HepG2 (cell line): ENCODE results near the gene FRMD4A. TPM values are rescaled to one million over a fixed set of nuclear protein-coding genes. Genes with fewer than 3 reads are reported as not detected.

Experiments used
- ATAC-seq: fragments of 200-7000 bp; cut with Tn5 transposase; 3 replicates; pipeline ENCODE4 v1.9.1; 2020; ENCODE audit warnings: mild to moderate bottlenecking, moderate library complexity
- BruUV-seq: library from RNA; stranded (reverse); fragments of 400-500 nt; replicated peaks from 2 replicates; lab custom pipeline; 2021; lab: Mats Ljungman, UMichigan
- CTCF ChIA-PET: fragments of 300-600 bp; formaldehyde crosslinking; extraction: SDS; loops from one replicate; lab custom pipeline; 2021; ENCODE audit warnings: low total read pairs, inconsistent platforms, low intra/inter-chr PET ratio; lab: Yijun Ruan, JAX
- POLR2A ChIA-PET: fragments of 350-600 bp; sonication (Branson Sonifier 250); formaldehyde crosslinking; loops from one replicate; lab custom pipeline; 2020; ENCODE audit warnings: antibody characterized with exemption, inconsistent platforms; lab: Yijun Ruan, JAX
- DNase-seq: peaks from one replicate; pipeline ENCODE4 v3.0.0-alpha.2; 2015; ENCODE audit warnings: low spot score
- FAIRE-seq: peaks from 3 replicates; lab custom pipeline; 2011; peaks lifted over from hg19 to GRCh38; lab: Jason Lieb, UNC
- H2AFZ ChIP-seq: one replicate; pipeline ENCODE4 v1.6.1; 2011; ENCODE audit warnings: low read length, inconsistent platforms
- H3K27ac ChIP-seq: fragments of 300-600 bp; 3 replicates; pipeline ENCODE4 v1.8.0; 2011; ENCODE audit warnings: mixed run types, mild to moderate bottlenecking, mixed read lengths, low read length, inconsistent platforms; ENCODE audit not compliant: insufficient read depth; ENCODE audit errors: extremely low read length
- H3K27me3 ChIP-seq, 2 experiments: fragments of 200-600 bp in 1 of 2; 2 replicates in 1 of 2; 3 replicates in 1 of 2; pipeline versions ENCODE4 v1.6.0 to v1.8.0; 2011; ENCODE audit warnings: low read length in 2 of 2, mild to moderate bottlenecking in 2 of 2, moderate library complexity in 2 of 2, inconsistent platforms in 1 of 2; ENCODE audit not compliant: insufficient read depth in 2 of 2, control insufficient read depth in 1 of 2
- H3K36me3 ChIP-seq, 2 experiments: fragments of 200-600 bp in 1 of 2; replicated peaks in 1 of 2; 2 replicates in 1 of 2; 3 replicates in 1 of 2; pipeline versions ENCODE4 v1.5.1 to v1.8.0; 2011; ENCODE audit warnings: low read length in 2 of 2, inconsistent platforms in 1 of 2; ENCODE audit not compliant: insufficient read depth in 2 of 2, control insufficient read depth in 1 of 2
- H3K4me1 ChIP-seq: 2 replicates; pipeline ENCODE4 v1.5.1; 2012; ENCODE audit warnings: low read length, inconsistent platforms; ENCODE audit not compliant: insufficient read depth
- H3K4me2 ChIP-seq: 2 replicates; pipeline ENCODE4 v1.6.0; 2011; ENCODE audit warnings: low read depth, low read length, inconsistent platforms
- H3K4me3 ChIP-seq, 3 experiments: fragments of 200-600 bp in 1 of 3; sonication (generic), shearing (Covaris generic) in 1 of 3; replicated peaks in 1 of 3; 2 replicates each; pipeline ENCODE4 v1.5.1; 2011 to 2016; ENCODE audit warnings: low read length in 3 of 3, inconsistent platforms in 2 of 3, low read depth in 2 of 3, mild to moderate bottlenecking in 2 of 3, control low read depth in 1 of 3, mixed read lengths in 1 of 3; ENCODE audit not compliant: insufficient read depth in 1 of 3
- H3K79me2 ChIP-seq: one replicate; pipeline ENCODE4 v1.6.1; 2011; ENCODE audit warnings: low read length, inconsistent platforms; ENCODE audit not compliant: insufficient read depth
- H3K9ac ChIP-seq: 2 replicates; pipeline ENCODE4 v1.6.0; 2011; ENCODE audit warnings: mild to moderate bottlenecking, low read depth, low read length, inconsistent platforms; ENCODE audit not compliant: insufficient read depth
- H3K9me3 ChIP-seq: 2 replicates; pipeline ENCODE4 v1.5.1; 2012; ENCODE audit warnings: mild to moderate bottlenecking, low read length
- H4K20me1 ChIP-seq: 2 replicates; pipeline ENCODE4 v1.6.0; 2011; ENCODE audit warnings: inconsistent platforms, mild to moderate bottlenecking, low read length, moderate library complexity; ENCODE audit not compliant: insufficient read depth
- AGO2 ChIP-seq: fragments of 200-400 bp; formaldehyde crosslinking; optimal IDR thresholded peaks from 2 replicates; pipeline ENCODE3; 2017; ENCODE audit warnings: mild to moderate bottlenecking, low read depth, low read length, moderate library complexity
- ERF ChIP-seq: IDR thresholded peaks from 2 replicates; pipeline ENCODE4 v1.6.1; 2018; ENCODE audit warnings: missing biosample characterization, missing genetic modification reagents
- HNRNPH1 ChIP-seq: fragments of 200-400 bp; formaldehyde crosslinking; optimal IDR thresholded peaks from 2 replicates; pipeline ENCODE3; 2017; ENCODE audit warnings: mild to moderate bottlenecking, low read depth, low read length
- SMAD1 ChIP-seq: sonication (generic); formaldehyde crosslinking; IDR thresholded peaks from 2 replicates; pipeline ENCODE4 v1.4.0; 2020; ENCODE audit warnings: missing genetic modification reagents, low read depth, mild to moderate bottlenecking, borderline replicate concordance
- WGBS: methylation state at CpG from one replicate; pipeline ENCODE4 v1.1.6; 2017; ENCODE audit warnings: low lambda C conversion rate; 5-methylcytosine and 5-hydroxymethylcytosine counted together
- in situ Hi-C: cut with HindIII; loops from 2 replicates; pipeline ENCODE4 v1.10.0; 2017; ENCODE audit warnings: low pct_unique_long_range_greater_than_20kb; ENCODE audit not compliant: extremely low pct_ligation_motif_present
- intact Hi-C: fragments of 100-400 bp; cut with micrococcal nuclease; formaldehyde crosslinking; loops from one replicate; pipeline ENCODE4 v1.10.0; 2022; ENCODE audit not compliant: unreplicated experiment
- polyA plus RNA-seq, 8 experiments: library from polyadenylated mRNA; depleted of rRNA in 3 of 8; stranded (reverse) in 7 of 8; unstranded in 1 of 8; fragments of >200 nt; fragmentation: Illumina TruSeq in 4 of 8; extraction: Trizol in 4 of 8; gene quantifications; 2 replicates each; pipeline versions ENCODE4 v1.2.1 to v1.2.3, GENCODE V29; 2011 to 2016; ENCODE audit warnings: low read depth in 4 of 8, missing spikeins in 1 of 8, mixed read lengths in 1 of 8; ENCODE audit not compliant: insufficient read depth in 1 of 8
- total RNA-seq, 5 experiments: library from RNA; depleted of rRNA; stranded (reverse); fragments of >200 nt; fragmentation: Illumina TruSeq; extraction: Trizol; gene quantifications; 2 replicates each; pipeline ENCODE4 v1.2.3, GENCODE V29; 2016; ENCODE audit warnings: low read depth in 1 of 5
- TF ChIP-seq, protein P1 (sequence below): sonication (generic); formaldehyde crosslinking; IDR thresholded peaks from 2 replicates; pipeline ENCODE4 v1.4.0; 2020; ENCODE audit warnings: mild to moderate bottlenecking, low read depth, missing genetic modification reagents
- TF ChIP-seq, protein P2 (sequence below): sonication (generic); formaldehyde crosslinking; IDR thresholded peaks from 2 replicates; pipeline ENCODE4 v1.4.0; 2020; ENCODE audit warnings: missing genetic modification reagents
- TF ChIP-seq, protein P3 (sequence below): sonication (generic); formaldehyde crosslinking; IDR thresholded peaks from 2 replicates; pipeline ENCODE4 v1.5.1; 2020; ENCODE audit warnings: mild to moderate bottlenecking, missing genetic modification reagents, borderline replicate concordance

FRMD4A gene
- total and polyA plus RNA-seq, 2 of the 13 experiments (the other 11 are each of a cell fraction or from before 2014, with no cell fraction given), result 0.09 to 0.26 TPM

DNA sequence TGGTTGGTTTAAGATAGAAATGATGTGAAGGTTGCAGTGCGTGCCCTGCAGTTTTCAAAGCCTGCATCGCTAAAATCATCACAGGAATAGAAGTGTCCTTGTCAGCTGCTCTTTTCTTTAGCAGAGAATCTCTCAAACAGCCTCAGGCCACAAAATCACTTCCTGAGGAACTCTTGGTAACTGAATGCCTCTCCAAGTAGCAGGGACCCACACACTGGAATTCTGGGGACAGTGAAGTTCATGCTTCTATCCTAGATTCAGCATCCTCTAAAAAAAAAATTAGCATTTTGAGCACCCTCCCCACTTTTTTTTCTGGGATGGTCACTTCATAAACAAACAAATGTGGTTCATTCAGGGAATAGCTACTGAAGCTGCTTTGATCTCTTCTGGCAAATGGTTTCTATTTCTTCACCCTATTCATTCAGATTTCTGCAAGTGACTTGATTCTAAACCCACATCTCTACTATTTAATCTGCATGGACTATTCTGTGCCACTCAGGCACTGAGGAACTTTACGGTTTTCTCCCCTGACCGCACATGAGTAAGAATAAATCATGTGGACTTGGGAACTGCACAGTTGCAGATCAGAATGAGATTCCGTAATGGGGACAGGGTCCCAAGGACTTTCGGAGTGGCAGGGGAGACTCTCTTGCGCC, 306.9 kb downstream of the FRMD4A start:
- Histone ChIP-seq H4K20me1 (no peaks in the 10 kb centered on the region), H3K9me3 (no peaks in the 10 kb centered on the region), H3K9ac (no peak overlapping the region), H3K27ac (no peak overlapping the region), H3K4me2 (no peak overlapping the region), H3K27me3 (peaks cover 4 to 20% of the 10 kb centered on the region in 2 experiments; a peak in 3 of 5 replicates), H2AFZ (no peak overlapping the region), H3K79me2 (no peaks in the 10 kb centered on the region), H3K4me1 (no peaks in the 10 kb centered on the region)
- ATAC-seq (no peak), DNase-seq (no peak), FAIRE-seq (no peak)
- BruUV-seq, result no TSS peak
- ChIA-PET CTCF (no interaction called here), POLR2A (no interaction called here)
- WGBS, result 15% methylated on average over 7 of the region's 7 CpGs
- TF ChIP-seq AGO2, result no peak
- TF ChIP-seq, all 625 proteins: peak for 0
- Histone ChIP-seq H3K36me3 (no peaks in the 10 kb centered on the region), H3K4me3 (no peak overlapping the region)
- in situ Hi-C loops, result no loop called here
- intact Hi-C loops, result no loop called here

DNA sequence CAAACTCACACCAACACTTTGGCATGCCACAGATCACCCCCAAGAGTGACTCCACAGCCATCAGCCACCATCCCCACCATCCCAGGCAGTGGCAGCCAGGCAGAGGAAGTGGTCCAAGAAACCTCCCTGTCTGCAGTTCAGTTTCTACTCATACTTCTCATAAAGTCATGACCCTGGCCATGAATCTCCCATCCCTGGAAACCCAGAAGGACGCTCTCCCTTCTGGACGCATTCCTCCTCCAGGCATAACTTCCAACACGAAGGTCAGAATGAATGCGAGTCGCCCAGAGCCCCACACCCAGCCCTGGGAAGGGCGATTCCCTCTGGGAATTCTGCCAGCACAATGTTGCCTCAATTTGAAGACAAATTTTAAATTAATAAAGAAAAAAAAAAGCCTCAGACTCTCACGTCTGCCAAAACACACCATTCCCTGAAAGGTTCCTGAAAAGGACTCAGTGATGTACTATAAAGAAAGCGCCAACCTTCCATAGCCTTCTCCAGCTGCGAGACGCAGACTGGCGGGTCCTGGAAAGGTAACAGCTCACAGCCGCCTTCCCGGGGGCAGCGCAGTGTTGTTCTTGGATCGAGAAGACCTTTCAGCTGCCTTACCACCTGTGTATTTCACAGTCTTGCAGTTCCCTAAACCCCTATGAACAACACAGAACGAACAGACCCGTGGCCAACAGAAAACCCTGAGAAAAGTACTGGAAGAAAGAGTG, 307.6 kb downstream of the FRMD4A start:
- FAIRE-seq (no peak), DNase-seq (no peak), ATAC-seq (no peak)
- H3K27me3 ChIP-seq, result peaks cover 4 to 20% of the 10 kb centered on the region in 2 experiments; a peak in 3 of 5 replicates
- H3K27ac ChIP-seq, result no peak overlapping the region
- H3K9ac ChIP-seq, result no peak overlapping the region
- no peaks in the 10 kb centered on the region for H4K20me1 ChIP-seq
- WGBS, result 4% methylated on average over 16 of the region's 17 CpGs
- CTCF ChIA-PET, result no interaction called here
- in situ Hi-C loops (no loop called here), intact Hi-C loops (no loop called here)
- no peak overlapping the region for H3K4me2 ChIP-seq
- H2AFZ ChIP-seq, result no peak overlapping the region
- no peaks in the 10 kb centered on the region for H3K4me1 ChIP-seq
- no TSS peak for BruUV-seq
- POLR2A ChIA-PET, result no interaction called here
- no peak overlapping the region for H3K4me3 ChIP-seq
- no peaks in the 10 kb centered on the region for H3K36me3 ChIP-seq
- no peaks in the 10 kb centered on the region for H3K9me3 ChIP-seq
- TF ChIP-seq, protein P1, sequence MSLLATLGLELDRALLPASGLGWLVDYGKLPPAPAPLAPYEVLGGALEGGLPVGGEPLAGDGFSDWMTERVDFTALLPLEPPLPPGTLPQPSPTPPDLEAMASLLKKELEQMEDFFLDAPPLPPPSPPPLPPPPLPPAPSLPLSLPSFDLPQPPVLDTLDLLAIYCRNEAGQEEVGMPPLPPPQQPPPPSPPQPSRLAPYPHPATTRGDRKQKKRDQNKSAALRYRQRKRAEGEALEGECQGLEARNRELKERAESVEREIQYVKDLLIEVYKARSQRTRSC, result no peak
- TF ChIP-seq, protein P2, sequence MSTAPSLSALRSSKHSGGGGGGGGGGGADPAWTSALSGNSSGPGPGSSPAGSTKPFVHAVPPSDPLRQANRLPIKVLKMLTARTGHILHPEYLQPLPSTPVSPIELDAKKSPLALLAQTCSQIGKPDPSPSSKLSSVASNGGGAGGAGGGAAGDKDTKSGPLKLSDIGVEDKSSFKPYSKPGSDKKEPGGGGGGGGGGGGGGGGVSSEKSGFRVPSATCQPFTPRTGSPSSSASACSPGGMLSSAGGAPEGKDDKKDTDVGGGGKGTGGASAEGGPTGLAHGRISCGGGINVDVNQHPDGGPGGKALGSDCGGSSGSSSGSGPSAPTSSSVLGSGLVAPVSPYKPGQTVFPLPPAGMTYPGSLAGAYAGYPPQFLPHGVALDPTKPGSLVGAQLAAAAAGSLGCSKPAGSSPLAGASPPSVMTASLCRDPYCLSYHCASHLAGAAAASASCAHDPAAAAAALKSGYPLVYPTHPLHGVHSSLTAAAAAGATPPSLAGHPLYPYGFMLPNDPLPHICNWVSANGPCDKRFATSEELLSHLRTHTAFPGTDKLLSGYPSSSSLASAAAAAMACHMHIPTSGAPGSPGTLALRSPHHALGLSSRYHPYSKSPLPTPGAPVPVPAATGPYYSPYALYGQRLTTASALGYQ (CRISPR knock-in tag), result no peak
- no peak for TF ChIP-seq HNRNPH1
- TF ChIP-seq, protein P3, sequence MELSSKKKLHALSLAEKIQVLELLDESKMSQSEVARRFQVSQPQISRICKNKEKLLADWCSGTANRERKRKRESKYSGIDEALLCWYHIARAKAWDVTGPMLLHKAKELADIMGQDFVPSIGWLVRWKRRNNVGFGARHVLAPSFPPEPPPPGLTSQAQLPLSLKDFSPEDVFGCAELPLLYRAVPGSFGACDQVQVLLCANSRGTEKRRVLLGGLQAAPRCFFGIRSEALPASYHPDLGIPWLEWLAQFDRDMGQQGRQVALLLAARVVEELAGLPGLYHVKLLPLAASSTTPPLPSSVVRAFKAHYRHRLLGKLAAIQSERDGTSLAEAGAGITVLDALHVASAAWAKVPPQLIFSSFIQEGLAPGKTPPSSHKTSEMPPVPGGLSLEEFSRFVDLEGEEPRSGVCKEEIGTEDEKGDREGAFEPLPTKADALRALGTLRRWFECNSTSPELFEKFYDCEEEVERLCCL, result no peak
- TF ChIP-seq SMAD1 (CRISPR knock-in tag), result no peak
- no peak for TF ChIP-seq ERF (CRISPR knock-in tag)
- H3K79me2 ChIP-seq, result no peaks in the 10 kb centered on the region
